ENCODE data around the gene ANXA2R.

- TF ChIP-seq CTCF (IDR thresholded peaks at IDR 0.05) (no peak), EZH2 (IDR thresholded peaks at IDR 0.05; ENCODE audit: borderline replicate concordance, insufficient read depth, low read depth, low read length, poor library complexity, severe bottlenecking) (no peak)
Observed at GRCh38 chr5:43066799-43067741, 27.0 kb upstream of the ANXA2R start.
